ENCODE measurements around the gene ZFYVE9.

DNA sequence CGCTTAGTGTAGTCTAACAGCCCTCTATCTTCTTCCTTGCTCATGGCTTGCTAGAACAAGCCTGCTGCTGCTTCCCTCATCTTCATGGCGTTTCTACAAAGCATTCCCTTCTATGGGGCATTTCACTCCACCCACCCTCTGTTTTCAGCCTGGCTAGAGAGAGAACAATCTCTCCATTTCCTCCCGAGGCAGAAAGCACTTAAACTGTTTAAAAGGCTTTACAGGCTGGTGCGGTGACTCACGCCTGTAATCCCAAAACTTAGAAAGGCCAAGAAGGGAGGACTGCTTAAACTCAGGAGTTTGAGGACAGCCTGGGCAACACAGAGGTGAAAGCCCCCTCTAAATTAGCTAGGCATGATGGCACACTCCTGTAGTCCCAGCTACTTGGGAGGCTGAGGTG, 244.6 kb downstream of the ZFYVE9 start:
- TF ChIP-seq, protein P1, sequence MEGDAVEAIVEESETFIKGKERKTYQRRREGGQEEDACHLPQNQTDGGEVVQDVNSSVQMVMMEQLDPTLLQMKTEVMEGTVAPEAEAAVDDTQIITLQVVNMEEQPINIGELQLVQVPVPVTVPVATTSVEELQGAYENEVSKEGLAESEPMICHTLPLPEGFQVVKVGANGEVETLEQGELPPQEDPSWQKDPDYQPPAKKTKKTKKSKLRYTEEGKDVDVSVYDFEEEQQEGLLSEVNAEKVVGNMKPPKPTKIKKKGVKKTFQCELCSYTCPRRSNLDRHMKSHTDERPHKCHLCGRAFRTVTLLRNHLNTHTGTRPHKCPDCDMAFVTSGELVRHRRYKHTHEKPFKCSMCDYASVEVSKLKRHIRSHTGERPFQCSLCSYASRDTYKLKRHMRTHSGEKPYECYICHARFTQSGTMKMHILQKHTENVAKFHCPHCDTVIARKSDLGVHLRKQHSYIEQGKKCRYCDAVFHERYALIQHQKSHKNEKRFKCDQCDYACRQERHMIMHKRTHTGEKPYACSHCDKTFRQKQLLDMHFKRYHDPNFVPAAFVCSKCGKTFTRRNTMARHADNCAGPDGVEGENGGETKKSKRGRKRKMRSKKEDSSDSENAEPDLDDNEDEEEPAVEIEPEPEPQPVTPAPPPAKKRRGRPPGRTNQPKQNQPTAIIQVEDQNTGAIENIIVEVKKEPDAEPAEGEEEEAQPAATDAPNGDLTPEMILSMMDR (IDR thresholded peaks at IDR 0.05; ENCODE audit: borderline replicate concordance, extremely low read depth, low read length, poor library complexity, severe bottlenecking) = no peak
- TF ChIP-seq EZH2 (IDR thresholded peaks at IDR 0.05; ENCODE audit: borderline replicate concordance, low read depth, low read length, severe bottlenecking) = no peak

Measured in DND-41 (cell line).